Hypothalamus (tissue), 51 donors: Measurements from ENCODE around the gene RPS27A.
"Not testable (repeated sequence)": the region's sequence is repeated elsewhere in the genome, so short reads cannot be mapped to it uniquely, and the experiment has no call there.

Source experiments
- DNase-seq, 51 donors: peaks; one replicate each; lab custom pipeline; 2025; lab: John Stamatoyannopoulos, UW

RPS27A gene

DNA sequence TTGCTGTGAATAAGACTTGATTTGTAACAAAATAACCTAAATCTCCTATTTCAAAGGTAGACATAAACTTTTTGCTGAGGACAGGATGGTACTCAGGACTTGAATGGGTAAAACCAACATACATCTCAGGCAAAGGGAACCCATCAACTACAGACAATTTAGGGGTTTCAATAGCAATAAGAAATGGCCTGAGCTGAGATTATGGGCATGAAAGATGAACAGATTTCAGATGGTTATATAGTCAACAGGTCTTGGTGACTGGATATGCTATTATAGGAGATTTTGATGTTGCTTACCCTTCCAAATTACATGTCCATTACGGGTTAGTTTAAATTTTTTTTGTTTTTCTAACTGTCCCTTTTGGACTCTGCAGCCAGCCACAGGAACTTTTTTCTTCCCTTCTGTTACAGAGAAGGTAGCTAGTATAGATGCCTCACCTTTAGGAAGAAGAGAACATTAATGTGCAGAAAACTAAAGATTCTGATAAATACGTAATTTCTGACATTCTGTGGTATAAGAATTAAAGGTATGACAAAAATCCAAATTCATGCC, 4.6 kb downstream of the RPS27A start:
- DNase-seq: no peak

DNA sequence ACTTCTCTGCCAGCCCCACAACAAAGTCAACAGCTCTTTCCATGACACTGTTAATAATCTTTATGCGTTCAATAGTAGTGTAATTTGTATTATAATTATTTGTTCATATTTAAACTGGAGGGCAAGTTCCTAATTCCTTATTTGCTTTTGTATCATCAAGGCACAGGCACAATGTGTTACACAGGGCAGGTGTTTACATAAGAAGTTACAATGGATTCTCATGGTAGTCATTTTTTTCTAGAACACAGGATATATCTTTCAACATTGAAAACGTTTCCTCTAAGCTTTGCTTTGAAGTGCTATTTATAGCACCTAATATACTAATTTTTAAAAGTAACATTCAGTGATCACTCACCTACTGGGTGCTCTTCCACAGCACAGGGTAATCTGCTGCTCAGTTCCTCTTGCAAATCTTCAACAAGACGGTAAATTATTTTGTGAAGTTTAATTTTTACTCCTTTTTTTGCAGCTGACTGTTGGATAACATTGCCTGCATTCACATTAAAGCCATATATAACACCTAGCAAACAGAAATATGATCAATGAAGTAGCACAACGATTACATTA, 7.3 kb downstream of the RPS27A start:
- no peak for DNase-seq

DNA sequence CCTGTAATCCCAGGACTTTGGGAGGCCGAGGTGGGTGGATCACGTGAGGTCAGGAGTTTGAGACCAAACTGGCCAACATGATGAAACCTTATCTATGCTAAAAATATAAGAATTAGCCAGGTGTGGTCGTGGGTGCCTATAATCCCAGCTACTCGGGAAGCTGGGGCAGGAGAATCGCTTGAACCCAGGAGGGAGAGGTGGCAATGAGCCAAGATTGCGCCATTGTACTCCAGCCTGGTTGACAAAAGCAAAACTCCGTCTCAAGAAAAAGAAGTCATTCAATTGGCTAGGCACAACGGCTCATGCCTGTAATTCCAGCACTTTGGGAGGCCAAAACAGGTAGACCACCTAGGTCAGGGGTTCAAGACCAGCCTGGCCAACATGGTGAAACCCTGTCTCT, 9.1 kb downstream of the RPS27A start:
- not testable (repeated sequence) for DNase-seq

DNA sequence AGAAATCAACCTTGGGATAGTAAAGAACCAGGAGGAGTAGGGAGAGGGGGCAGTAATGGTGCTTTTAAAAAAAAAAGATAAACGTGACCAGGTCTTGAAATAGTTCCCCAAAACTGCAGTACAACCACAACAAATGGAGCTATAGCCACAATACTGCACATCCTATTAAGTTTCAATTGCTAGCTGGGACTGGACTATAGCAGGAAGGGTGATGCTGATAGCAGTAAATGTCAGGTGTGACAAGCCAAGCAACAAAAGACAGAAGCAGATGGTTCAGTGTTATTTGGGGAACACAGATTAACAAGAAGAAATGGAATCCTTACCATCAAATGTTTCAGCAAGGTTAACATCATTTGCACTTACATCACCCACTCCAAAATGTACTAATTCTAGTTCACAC, 10.1 kb downstream of the RPS27A start:
- no peak for DNase-seq

DNA sequence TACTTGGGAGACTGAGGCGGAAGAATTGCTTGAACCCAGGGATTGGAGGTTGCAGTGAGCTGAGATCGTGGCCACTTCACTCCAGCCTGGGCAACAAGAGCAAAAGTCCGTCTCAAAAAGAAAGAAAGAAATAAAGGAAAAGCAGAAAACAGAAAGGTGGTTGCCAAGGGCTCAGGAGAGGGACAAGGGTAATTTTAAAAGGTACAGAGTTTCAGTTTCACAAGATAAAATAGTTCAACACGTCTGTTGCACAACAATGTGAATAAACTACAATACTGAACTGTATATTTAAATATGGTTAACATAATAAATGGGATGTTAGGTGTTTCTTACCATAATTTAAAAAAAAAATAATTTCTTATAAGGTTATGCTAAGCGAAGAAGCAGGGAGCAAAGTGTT, 12.9 kb downstream of the RPS27A start:
- no peak for DNase-seq

DNA sequence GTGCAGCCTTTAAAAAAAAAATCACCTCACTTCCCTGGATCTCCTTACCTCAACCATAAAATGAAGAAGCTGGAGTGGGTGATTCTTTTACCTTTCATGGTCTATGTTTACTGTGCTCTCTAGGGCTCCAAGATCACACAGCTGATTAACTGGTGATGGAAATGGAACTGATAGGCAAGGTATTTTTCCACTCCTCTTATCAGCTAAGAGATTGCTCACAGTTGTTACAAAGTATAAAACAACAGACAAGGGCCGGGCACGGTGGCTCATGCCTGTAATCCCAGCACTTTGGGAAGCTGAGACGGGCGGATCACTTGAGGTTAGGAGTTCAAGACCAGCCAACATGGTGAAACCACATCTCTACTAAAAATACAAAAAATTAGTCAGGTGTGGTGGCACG, 14.5 kb downstream of the RPS27A start:
- no peak for DNase-seq

DNA sequence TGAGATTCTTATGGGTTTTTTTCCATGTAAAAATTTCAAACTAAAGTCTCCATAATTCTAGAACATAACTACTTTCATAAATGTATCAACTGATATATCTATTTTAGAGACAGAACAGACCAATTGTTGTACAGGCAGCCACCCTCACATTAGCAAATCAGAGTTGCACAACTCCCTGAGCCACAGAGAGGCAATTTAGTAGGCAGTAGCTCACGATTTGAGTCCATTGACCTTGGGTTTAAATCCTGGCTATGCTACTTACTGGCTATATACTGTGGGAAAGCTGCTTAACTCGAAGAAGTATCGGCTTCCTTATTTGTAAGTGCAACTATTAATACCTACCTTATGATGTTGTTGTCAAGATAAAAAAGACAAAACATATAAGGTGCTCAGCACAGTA, 20.3 kb downstream of the RPS27A start:
- DNase-seq: no peak

DNA sequence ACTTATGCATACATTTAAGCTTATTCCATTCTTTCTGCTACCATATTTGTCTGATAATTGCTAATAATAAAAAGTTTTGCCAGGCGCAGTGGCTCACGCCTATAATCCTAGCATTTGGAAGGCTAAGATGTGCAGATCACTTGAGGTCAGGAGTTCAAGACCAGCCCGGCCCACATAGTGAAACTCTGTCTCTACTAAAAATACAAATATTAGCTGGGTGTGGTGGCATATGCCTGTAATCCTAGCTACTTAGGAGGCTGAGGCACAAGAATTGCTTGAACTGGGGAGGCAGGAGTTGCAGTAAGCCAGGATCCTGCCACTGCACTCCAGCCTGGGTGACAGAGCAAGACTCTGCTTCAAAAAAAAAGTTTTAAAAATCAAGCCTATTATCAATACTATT, 27.1 kb downstream of the RPS27A start:
- not testable (repeated sequence) for DNase-seq

DNA sequence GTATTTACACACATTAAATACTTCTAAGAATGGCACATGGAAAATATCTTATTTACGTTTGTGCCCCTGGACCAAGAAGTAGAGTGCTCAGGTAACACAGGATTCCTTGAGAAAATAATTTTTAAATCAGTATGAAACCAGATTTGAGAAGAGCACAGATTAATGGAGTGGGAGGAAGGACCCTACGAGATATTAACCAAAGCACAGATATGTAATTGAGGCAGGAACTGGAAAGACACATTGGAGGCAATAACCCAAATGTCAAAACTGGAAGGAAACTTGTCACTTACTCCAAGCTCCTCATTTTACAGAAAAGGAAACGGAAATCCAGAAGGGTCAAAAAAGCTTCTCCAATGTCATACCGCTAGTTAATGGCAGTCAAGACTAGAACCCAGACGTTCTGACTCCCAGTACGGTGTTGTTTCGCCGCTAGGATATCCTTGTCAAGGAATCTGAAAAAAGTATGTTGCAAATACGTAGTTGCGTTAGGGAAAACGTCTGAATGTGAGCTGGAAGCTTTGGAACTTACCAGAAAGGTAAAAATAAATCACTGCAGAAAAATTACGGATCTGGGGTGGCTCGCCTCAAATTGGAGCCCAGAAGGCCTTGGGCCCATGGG, 35.9 kb downstream of the RPS27A start:
- no peak for DNase-seq

DNA sequence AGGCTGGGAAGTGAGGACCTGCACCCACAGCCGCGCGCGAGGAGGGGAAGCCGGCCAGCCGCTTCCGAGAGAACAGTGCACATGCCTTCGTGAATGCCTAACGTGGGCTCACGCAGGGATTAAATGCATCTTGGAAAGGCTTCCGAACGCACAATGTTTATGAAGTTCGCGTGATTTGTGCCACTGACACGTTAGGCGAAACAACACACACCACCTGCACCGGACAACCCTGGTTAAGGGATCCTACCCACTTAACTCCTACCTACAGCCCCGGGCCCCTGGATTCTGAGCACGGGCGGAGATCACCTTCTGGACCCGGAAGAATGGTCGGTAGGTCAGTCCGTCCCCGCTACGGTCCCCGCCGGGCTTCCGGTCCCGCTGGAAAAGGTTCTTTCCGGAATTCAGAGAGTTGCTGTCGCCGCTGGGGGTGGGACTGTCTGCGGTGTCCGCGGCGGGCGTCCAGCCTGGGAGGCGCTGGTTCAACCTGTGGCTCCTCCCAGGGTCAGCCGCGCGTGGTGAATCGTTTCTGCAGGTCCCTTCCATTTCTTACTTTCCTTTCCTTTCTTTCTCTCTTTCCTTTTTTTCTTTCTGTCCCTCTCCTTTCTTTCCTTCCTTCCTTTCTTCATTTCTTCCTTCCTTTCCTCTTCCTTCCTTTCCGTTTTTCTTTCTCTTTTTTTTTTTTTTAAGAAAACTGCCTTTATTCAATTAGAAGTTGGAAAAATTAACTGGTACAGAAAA, 36.6 kb downstream of the RPS27A start, which contains the start of gene MTIF2:
Gene MTIF2 (minus strand): TSS at position 325 of the 738 bp plus-strand sequence. CDS start 5,373 bp downstream, outside the sequence.
- DNase-seq: peak; percentile 59 to 94 (median 88)

DNA sequence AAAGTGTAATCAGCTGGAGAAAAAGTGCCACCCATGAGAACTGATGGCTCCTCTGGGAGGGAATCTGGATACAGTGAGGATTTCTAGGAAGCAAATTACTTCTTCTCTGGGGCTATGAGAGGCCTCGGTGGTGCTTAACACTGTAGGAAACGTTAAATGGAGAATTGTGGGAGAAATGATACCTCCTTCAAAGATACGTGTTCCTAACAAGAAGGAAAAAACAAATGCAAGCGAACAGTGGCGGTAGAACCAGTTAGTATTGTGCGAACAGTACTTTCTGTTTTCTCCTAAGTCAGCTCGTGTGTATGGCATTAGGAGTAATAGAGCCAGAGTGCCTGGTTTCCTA, 37.1 kb downstream of the RPS27A start:
- DNase-seq: peak in 1 of 51 donors; percentile 32

DNA sequence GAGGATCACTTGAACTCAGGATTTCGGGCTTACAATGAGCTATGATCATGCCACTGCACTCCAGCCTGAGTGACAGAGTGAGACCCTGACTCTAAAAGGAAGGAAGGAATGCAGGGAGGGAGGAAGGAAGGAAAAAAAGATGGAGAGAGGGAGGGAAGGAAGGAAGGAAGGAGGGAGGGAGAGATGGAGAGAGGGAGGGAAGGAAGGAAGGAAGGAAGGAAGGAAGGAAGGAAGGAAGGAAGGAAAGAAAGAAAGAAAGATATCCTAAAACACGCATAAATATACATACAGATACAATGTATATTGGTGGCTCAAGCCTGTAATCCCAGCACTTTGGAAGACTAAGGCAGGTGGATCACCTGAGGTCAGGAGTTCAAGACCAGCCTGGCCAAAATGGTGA, 41.9 kb downstream of the RPS27A start:
- not testable (repeated sequence) for DNase-seq

DNA sequence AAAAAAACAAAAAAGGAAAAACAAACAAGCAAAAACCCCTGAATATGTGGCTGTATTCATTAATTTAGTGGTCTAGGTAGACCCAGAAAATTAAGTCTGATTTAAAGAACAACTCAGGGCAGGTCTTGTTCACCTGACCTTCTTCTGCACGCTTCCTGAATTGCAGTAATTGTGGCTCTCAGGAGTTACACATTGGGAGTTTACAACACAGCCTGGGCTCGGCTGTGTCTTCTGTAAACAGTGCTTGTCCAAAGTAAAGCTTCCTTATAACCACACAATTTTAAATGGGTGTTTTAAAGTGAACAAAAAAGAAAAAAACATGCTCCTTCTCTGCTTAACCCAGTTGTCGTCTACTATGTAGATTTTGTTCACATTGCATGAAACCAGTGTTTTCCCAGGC, 44.8 kb downstream of the RPS27A start:
- no peak for DNase-seq

DNA sequence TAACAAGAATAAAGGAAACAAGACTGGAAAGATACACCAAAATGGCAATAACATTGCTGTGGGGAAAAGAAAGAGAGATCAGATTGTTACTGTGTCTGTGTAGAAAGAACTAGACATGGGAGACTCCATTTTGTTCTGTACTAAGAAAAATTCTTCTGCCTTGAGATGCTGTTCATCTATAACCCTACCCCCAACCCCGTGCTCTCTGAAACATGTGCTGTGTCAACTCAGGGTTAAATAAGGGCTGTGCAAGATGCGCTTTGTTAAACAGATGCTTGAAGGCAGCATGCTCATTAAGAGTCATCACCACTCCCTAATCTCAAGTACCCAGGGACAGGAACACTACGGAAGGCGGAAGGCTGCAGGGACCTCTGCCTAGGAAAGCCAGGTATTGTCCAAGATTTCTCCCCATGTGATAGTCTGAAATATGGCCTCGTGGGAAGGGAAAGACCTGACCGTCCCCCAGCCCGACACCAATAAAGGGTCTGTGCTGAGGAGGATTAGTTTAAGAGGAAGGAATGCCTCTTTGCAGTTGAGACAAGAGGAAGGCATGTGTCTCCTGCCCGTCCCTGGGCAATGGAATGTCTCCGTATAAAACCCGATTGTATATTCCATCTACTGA, 46.8 kb downstream of the RPS27A start:
- DNase-seq: not testable (repeated sequence)

DNA sequence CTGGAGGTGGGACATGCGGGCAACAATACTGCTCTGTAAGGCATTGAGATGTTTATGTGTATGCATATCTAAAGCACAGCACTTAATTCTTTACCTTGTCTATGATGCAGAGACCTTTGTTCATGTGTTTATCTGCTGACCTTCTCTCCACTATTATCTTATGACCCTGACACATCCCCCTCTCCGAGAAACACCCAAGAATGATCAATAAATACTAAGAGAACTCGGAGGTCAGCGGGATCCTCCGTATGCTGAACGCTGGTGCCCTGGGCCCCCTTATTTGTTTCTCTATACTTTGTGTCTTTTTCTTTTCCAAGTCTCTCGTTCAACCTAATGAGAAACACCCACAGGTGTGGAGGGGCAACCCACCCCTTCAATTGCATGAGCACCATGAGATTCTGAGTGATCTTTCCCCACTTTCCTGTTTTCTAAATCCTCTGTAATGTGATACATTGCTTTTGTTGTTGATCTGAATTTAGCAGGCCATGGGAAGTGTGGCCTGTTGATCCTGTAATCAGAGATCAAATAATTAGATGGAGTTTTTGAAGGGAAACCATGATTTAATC, 47.5 kb downstream of the RPS27A start:
- DNase-seq: not testable (repeated sequence)

DNA sequence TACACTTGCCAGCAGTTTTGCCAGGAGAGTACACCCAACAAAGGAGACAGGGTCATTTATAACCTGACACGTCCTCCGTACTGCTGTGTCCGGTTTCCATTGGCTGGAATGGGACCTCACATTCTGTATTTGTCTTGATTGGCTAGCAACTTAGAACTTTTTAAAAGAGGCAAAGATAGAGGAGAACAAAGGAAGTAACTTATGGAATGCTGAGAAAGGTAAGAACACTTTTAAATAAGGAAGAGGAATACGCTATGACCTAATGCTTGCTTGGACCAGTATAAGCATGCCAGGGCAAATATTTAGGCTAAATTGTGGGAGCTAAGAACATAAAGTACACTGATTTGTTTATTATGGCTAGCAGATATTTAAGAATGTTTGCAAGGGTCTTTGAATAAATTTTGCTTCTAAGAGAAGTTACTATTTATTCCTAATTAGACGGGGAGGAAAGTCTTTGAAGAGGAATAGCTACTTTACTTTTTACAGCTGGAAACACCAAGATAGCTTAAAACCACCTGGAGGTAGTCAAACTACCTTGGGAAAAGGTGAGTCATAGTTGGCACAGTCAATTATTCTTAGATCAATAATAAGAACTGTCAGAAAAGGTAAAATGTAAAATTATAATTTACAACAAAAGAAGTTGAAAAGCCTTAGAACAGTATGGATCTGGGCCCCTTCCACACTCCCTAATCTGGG, 48.5 kb downstream of the RPS27A start:
- DNase-seq: not testable (repeated sequence)

DNA sequence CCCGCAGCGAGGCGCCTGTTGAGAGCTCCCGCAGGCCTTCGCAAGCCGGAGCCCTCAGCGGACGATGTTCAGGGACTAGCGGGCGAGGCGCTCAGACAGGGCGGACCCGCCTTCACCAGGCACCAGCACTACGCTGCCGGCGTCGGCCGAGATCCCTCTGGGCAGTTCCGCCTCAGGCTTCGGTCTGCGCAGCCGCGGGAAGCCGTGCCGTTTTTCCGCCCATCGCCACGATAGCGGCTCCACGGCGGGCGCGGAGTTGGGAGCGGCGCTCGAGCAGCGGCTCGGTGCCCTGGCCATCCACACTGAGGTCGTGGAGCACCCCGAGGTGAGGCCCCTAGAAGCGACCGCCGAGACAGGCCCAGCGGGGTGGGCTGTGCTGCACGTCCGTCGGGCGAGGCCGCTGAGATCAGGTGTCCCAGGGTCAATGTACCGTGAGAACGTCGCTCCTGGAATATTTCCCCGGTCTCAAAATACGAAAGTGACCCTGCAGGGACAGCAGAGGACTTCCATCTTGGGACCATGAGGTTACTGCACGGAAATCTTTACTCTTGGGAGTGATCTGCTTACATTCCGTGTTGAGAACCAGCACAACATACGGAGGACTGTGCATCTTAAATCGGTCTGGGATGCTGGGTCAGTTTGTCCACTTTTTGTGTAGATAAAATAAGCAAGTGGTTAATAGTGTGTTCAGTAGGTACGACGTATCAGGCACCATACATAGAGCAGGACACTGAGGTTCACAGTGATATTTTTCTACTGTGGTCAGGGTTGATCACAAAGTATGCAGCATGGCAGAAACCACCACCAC, 49.8 kb downstream of the RPS27A start:
- DNase-seq: peak in 50 of 51 donors; percentile 30 to 83 (median 67)

DNA sequence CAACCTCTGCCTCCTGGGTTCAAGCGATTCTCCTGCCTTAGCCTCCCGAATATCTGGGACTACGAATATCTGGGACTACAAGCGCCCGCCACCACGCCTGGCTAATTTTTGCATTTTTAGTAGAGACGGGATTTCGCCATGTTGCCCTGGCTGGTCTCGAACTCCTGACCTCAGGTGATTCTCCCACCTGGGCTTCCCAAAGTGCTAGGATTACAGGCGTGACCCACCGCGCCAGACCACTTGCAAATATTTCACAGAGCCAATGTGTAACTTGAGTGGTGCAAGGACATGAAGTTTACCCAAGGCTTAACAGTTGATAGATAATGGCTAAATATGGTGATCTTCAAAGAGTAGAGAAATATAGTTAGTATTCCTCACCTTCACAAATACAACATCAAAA, 50.6 kb downstream of the RPS27A start:
- DNase-seq: no peak
